Measurements from ENCODE around the gene NOM1. TPM values are rescaled to one million over a fixed set of nuclear protein-coding genes. Genes with fewer than 3 reads are reported as not detected.

NOM1 gene
- total RNA-seq, 4 donors from 2014 or later = 16.0 to 47.1 (median 19.7) TPM

GRCh38 chr7:156975620-156976019 lies 26.1 kb downstream of the NOM1 start:
- no peak for DNase-seq (ENCODE audit: low spot score)
- ATAC-seq (ENCODE audit: low FRiP score) = no peak
- TF ChIP-seq CTCF (IDR thresholded peaks at IDR 0.05) = no peak

- no peak for TF ChIP-seq CTCF (IDR thresholded peaks at IDR 0.05)
- DNase-seq (ENCODE audit: low spot score) (no peak), ATAC-seq (ENCODE audit: low FRiP score) (no peak)
These were observed 29.6 kb downstream of the NOM1 start for GRCh38 chr7:156979007-156979606.

GRCh38 chr7:156979711-156980110 lies 30.2 kb downstream of the NOM1 start:
- ATAC-seq (ENCODE audit: low FRiP score) = no peak
- no peak for DNase-seq (ENCODE audit: low spot score)
- no peak for TF ChIP-seq CTCF (IDR thresholded peaks at IDR 0.05)

- DNase-seq (ENCODE audit: low spot score) = no peak
- no peak for ATAC-seq (ENCODE audit: low FRiP score)
- no peak for TF ChIP-seq CTCF (IDR thresholded peaks at IDR 0.05)
These were observed 34.8 kb downstream of the NOM1 start for GRCh38 chr7:156984174-156984891.

GRCh38 chr7:156985101-156985992 lies 35.8 kb downstream of the NOM1 start:
- no peak for TF ChIP-seq CTCF (IDR thresholded peaks at IDR 0.05)
- DNase-seq (ENCODE audit: low spot score) = no peak
- no peak for ATAC-seq (ENCODE audit: low FRiP score)

GRCh38 chr7:156986378-156986777 lies 36.9 kb downstream of the NOM1 start:
- DNase-seq (ENCODE audit: low spot score) (no peak), ATAC-seq (ENCODE audit: low FRiP score) (no peak)
- TF ChIP-seq CTCF (IDR thresholded peaks at IDR 0.05) = no peak

All from omental fat pad (tissue), 4 donors.